ENCODE results near the gene FOXN1.

Gene FOXN1

DNA sequence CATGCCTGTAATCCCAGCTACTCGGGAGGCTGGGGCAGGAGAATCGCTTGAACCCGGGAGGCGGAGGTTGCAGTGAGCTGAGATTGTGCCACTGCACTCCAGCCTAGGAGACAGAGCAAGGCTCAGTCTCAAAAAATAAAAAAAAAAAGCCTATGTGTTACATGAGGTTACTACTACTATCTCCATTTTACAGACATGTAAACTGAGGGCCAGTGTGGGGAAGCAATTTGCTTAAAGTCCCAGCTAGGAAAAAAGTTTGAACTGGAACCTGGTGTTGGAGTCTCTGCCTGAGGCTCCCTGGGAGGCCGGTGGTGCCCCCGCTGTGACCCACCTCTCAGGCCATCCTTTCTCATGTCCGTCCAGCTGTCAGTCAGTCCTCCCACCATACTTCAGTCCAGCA is 28.2 kb upstream of the FOXN1 start:
- DNase-seq (ENCODE audit: low read depth), result no peak

DNA sequence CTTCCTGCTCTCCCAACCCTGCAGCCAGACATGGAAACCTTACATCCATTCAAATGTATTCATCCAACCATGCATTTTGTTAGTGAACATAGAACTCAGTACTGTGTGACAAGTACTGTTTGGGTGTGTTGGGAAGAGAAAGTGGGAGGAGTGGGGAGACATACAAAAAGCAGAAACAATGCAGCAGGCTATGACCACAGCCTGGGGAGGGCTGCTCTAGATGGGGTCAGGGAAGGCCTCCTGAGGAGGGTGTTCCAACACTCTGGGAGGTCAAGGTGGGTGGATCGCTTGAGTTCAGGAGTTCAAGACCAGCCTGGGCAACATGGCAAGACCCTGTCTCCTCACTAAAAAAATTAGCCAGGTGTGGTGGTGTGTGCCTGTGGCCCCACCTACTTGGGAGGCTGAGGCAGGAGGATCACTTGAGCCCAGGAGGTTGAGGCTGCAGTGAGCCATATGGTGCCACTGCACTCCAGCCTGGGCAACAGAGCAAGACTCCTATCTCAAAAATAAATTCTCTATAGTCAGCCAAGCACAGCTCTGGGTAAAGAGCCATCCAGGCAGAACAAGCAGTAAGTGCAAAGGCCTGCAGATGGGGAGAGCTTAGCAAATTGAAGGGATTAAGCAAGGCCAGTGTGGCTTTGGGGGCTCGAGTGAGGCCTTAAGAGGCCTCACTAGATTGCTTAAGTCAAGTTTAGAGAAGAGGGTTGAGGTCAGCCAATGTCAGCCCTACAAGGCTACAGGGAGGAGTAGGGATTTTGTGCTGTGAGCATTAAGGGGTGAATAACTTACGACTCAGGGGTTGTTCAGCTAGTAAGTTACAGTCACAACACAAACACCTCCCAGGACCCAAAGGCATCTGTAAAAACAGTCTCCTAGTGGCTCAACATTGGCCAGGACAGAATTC is 27.2 kb upstream of the FOXN1 start:
- DNase-seq (ENCODE audit: low read depth), result no peak

DNA sequence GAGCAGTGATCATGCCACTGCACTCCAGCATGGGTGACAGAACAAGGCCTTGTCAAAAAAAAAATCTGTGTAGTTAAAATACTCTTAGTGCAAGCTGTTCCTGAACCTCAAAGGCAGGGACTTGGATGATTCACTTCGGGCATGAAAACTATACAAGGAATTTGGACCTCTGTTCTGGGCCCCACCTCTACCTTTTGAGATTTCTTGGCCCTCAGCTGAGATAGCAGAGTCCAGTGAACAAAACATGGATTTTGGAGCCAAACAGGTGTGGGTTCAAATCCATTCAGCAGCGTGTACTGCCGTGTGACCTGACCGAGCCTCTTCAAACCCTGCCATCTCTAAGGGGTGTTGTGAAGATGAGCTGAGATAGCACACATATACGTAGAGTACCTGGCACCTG is 25.9 kb upstream of the FOXN1 start:
- DNase-seq (ENCODE audit: low read depth), result no peak

DNA sequence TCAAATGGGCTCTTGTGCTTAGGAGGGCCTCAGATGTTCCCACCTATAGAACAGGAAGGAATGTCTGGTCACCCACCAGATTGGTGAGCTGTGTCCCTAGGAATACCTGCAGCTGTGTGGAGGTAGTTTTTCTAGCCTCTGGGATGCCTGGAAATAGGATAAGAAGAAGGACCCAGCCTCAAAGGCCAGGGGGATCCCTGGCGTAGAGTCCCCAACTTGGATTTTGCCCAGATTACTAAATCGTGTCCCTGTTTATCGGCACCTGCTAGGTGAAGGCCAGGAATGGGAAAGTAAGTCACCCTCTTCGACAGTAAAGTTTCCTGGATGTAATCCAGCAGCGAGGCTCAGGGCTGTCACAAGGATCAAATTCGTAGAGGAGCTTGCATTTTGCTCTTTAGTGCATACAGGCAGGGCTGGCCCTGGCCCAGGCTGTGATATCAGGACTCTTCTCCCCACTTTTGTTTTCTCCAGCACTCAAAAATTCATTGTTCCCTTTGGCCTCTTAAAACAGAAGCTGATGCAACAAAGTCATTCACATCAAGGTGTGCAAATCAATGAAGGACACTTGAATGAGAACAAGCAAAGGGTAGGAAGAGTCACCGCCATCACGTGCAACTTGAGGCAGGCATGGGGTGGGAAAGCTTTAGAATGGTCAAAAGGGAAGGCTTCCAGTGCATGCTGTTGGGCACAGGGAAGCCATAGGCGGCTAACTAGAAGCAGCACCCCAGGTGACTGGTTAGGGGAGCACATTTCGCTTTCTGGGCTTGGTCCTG is 25.2 kb upstream of the FOXN1 start:
- no peak for DNase-seq (ENCODE audit: low read depth)

DNA sequence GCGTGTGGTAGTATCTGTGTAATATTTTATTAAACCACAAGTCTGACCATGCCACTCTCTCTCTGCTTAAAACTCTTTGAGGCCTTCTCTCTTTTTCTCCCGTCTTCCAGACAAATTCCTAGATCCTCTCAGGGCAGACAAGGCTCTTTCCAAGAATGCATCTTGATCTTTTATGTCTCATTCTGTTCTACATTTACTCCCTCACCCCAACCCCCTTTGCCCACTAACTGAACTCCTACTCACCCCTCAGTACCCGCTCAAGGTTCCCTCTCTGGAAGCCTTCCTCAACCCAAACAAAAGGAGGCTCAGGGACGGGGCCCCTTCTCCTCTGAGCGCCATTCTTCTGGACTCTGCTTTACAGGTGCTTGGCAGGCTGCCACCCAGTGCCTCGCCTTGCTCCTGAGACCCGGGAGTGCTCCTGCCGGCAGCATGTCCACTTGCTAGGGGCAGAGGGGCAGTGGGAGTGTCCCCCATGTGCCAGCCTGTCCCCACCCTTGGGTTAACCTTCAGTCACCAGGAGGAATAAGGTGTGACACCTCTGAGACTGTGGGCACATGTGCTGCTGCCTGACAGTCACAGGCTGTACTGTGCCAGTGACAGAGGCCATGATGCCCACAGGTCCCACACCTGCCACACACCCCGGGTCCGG is 23.5 kb upstream of the FOXN1 start:
- DNase-seq (ENCODE audit: low read depth), result no peak

DNA sequence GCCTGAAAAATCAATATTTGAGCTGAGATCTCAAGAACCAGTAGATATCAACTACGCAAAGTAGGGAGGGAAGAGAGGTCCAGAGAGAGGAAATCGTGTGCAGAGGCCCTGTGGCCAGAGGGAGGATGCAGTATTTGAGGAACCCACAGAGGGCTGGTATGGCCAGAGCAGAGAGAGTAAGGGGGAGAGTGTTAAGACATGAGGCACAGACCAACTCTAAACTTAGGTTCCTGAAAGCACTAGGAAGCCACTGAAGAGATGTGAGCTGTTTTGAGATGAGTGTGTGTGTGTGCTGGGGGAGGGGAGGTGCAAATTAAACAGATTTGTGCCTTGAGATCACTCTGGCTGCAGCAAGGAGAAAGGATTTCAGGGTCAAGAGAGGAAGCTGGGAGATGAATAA is 21.9 kb upstream of the FOXN1 start:
- DNase-seq (ENCODE audit: low read depth), result no peak

DNA sequence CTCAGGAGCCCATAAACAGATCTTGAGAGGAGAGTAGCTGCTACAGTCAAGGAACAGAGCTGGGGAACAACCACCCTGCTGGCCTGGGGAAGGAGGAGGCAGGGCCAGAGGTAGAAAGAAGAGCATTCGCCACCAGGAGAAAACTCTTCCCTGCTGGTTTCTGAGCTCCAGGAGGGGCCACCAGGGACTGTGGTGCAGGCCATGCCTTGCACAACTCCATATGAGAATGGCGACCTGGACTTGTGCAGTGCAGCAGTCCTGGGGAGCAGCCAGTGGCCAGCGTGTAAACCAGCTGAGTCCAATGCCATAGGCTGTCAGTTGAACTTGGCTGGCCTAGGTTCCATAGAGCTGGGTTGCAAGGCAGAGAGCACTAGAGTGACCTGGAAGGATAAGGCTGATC is 21.1 kb upstream of the FOXN1 start:
- no peak for DNase-seq (ENCODE audit: low read depth)

DNA sequence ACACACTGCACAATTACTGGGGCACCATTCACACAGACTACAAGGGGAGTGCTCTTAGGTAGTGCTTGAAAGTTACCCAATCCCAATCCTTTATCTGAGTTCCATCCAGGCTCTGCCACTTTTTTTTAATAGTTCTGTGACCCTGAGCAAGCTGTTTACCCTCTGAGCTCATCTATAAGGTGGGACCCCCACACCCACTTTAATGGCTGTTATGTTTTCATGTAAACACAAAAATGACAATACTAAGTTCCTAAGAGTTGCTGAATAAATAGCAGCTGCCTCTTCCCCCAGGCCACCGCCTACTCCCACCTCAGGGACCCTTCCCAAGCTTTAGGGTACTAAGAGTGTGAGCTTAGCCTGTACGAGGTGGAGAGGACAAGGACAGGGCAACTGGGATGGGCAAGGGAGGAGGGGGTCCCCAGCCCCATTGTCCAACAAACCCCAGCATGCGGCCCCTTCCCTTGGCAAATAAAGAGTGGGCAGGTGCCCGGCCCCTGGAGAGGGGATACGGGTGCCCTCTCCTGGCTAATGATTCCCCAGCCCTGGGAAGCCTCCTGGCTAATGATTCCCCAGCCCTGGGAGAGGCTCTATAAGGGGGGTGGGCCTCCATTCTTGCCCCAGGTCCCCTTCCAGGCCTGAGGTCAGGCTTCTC is 18.1 kb upstream of the FOXN1 start:
- no peak for DNase-seq (ENCODE audit: low read depth)

DNA sequence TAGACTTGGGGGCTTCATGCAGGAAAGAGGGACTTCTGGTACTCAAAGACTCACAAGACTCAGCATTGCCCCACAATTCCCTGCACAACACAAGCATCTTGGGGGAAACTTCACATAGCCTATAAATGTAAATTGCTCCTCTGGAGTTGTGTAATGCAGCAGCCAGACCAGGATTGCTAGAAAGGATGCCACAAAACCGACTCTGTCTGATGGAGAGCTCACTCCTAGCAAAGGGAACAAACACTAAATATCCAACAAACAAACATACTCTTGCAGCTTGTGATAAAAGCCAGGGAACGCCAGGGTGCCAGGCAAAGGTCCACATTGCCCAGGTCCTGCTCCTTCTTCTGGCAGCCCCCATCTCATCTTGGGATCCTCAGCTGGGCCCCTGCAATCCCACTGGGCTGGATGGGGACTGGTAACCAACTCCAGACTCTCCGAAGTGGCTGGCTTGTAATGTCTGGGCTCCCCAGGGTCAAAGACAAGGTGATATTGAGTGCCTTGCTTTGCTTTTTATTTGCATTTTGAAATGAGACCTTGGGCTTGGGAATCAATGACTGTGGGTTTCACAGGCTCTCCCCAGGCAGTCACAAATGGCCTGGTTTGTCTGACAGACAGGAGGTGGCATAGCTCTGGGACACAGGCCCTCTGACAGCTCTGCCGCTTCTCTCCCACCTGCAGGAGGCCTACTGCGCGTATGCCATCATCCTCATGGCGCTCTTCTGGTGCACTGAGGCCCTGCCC is 17.4 kb upstream of the FOXN1 start:
- DNase-seq (ENCODE audit: low read depth), result no peak

DNA sequence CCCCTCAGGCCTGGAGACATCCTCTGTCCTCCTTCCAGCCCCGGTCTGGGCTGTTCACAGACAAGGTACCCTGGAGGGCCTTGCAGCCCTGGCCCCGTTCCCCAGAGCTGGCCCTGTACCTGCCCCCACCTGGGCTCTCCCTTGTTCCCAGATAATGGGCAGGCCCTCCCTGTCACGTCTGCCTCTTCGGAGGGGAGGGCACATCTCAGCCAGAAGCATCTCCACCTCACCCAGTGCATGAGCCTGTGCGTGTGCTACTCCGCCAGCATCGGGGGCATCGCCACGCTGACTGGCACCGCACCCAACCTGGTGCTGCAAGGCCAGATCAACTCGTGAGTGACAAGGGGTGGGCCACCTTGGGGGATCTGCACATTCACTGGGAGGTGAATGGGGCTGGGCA is 14.9 kb upstream of the FOXN1 start:
- DNase-seq (ENCODE audit: low read depth), result no peak

DNA sequence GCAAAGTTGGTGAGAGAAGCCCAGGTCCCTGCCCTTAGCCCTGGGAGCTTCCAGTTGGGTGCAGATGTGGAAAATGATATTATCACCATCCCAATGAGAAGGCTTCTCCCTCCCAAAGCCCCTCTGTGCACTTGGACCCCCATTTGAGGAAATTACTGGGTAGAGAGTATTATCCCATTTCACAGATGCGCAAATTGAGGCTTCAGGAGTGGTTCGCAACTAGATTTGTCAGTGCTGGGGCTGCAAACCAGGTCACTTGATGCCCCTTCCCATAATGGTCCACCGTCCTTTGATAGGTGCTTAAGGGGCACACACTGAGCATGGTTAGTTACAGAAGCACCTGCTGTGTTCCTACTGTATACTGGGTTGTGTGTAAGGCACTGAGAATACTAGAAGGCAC is 14.3 kb upstream of the FOXN1 start:
- DNase-seq (ENCODE audit: low read depth), result no peak

DNA sequence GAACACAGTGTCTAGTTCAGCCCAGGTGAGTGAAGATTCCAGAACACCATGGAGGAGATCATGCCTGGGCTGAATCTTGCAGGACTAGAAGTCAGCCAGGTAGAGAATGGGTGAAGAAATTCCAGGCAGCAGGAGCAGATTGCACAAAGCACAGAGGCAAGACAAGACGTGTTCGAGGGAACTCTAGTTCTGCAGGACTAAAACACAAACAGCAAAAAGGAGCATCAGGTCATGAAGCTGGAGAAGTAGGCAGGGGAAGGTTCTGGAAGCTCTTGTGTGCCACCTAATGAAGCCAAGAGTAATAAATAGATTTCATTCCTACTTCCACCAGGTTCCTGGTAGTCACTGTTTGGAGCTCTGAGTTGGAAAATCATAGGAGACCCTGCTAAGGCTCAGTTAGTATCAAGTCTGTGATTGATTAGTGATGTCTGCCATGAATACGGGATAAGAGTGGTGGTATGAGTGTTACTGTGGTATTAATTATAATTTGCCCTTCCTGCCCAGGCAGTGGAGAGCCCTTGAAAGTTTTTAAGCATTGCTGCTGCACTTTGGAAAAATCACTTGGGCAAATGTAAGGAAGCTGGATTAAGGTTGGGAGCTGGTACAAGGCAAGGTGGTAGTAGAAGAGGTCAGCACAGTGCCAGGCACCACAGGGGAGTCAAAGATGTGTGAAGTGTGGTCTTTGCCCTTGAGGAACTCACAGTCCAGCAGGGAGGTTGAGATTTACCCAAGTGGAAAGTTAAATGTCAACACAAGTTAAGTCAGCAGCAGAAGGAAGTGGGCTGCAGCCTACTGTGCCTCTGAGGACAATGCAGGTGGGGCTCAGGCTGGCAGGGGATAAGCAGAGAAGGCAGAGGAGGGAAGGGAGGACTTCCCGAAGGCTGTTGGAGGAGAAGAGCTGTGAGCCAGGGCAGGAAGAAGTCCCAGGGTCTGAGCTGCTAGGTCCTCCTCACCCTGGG is 13.5 kb upstream of the FOXN1 start:
- DNase-seq (ENCODE audit: low read depth), result no peak

DNA sequence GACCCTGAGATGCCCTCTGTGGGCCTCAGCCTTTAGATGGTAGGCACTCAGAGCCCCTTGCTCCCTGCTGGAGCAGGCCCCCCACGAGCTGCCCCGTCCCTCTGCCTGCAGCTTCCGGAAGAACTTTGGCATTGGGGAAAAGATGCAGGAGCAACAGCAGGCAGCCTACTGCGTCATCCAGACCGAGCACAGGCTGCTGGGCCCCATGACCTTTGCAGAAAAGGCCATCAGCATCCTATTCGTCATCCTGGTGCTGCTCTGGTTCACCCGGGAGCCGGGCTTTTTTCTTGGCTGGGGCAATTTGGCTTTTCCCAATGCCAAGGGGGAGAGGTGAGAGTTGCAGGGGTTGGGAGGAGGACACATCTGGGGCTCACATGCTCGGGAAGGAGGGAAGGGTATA is 12.7 kb upstream of the FOXN1 start:
- DNase-seq (ENCODE audit: low read depth), result no peak

DNA sequence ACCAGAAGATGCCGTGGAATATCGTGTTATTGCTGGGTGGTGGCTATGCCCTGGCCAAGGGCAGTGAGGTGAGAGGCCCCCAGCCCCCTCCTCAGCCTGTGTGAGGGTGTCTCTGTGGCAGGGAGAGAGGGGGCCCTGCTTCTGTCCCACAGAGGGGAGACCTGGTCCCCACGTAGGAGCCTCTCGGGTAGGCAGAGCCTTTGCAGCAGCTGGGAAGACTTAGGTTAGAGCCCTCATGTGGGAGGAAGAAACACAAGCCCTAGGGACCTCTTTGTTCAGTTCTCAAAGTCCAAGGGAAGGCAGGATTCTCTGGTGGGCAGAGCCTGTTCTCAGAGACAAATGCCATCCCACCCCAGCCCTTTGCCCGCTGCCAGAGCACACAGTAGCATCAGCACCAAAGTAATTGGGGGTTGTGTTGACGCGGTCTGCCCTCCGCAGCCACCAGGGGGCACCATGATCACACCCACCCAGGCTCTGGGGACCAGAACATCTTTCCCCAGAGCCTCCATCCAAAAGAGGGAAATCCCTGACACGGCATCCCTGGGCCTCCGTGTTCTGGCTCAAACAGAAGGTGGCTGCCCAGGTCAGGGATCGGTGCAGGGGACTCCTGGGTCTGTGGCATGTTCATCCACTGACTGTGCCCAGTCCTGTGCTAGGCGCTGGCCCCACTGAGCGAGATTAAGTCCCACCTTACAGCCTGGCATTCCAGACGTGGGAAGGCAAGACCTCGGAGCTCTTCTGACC is 11.5 kb upstream of the FOXN1 start:
- DNase-seq (ENCODE audit: low read depth), result peak; percentile 66

DNA sequence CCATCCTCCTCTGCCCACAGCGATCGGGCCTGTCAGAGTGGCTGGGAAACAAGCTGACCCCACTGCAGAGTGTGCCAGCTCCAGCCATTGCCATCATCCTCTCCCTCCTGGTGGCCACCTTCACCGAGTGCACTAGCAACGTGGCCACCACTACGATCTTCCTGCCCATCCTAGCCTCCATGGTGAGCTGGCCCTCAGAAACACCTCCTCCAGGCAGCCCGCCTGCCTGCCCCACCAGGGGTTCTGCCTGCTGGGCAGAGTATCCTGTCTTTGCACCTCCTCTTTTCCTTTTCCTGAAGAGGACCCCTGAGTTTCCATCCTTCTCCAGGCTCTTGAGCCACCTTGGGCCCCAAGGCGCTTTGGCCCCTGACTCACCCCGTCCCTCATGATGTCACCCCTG is 10.5 kb upstream of the FOXN1 start:
- no peak for DNase-seq (ENCODE audit: low read depth)

DNA sequence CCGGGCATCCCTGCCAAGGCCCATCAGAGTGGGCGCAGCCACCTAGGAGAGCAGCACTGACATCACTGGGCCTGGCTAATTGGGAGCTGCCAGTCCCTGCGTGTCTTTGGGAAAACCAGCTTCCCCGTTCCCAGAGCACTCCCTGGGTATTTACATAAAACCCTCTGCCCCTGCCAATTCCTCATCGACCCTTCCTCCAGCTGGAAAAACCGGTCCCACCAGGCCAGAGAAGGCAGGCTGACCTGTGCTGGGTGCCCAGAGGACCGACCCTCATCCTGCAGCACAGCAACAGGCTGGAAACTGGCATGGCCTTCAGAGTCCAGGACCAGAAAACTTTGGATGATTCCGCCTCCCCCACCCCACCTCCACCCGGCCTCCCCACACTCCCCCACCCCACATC is 8.2 kb upstream of the FOXN1 start:
- no peak for DNase-seq (ENCODE audit: low read depth)

DNA sequence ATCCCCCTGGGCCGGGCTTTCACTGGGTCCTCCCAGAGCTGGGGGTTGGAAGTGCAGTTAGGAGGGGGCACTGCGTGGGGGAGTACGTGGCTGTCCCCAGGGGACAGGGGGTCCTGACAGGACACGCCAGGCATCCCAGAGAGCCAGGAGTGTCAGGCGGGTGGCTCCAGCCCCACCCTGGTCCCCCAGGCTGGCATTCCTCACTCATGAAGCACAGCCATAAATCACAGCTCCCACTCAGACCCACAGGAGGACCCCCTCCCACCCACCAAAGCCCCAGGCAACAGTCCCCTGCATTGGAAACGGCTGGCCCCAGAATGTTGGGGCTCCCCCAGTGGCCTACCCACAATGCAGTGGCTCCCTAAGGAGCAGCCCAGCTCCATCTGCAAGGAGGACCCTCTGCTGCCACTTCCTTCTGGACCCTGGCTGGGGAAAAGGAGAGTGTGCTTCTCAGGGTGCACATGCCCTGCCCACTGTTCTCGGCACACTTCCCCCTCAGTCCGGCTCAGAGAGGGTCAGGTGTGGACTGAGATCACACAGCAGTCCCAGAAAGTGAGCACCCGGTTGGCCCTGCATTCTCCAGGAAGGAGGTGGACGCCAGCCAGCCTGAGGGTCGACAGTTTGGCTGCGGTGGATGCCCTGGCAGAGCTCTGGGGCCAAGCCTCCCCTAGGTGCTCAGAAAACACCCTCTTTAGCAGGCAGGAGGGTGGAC is 7.3 kb upstream of the FOXN1 start:
- no peak for DNase-seq (ENCODE audit: low read depth)

DNA sequence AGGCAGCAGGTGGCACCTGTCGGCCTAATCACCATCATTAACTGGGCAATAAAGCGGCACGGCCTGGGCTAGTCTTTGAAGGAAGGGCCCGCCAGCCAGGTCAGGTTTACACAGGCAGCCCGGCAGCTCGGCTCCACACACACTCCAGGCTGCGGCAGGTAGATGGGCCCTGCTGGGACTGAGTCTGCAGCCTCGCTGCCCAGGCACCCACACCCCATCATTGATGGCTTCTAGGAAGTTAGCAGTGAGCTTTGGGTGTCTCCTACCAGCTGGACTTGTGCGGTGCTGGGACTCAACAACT is 6.8 kb upstream of the FOXN1 start:
- DNase-seq (ENCODE audit: low read depth), result no peak

DNA sequence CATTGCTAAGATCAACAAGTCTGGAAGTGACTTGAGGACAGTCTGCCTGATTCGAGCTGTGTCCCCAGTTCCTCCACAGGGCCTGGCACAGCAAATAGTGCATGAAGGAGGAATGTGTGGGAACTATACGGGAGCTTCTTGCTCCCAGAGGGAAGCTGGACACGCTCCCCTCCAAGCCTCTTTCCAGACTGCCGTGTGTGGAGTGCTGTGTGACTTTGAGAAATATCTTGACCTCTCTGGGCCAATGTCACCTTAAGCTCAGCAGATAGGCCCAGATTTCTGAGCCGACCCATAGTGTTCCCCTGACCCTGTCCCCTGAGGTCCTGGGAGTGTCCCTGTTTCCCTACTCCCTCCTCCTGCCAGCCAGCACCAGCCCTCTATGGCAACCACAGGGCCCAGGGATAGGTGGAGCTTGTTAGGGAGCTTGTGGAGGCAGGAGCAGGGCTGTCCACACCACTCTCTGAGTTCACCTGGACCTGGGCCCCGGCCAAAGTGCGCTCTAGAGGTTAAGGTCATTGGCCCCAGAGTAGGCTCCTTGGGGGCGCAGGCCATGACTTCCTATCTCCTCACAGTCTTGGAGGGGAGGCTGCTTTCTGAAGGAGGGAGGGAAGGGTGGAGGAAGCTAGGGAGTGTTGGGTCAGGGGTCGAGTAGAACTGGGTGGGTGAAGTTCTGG is 6.3 kb upstream of the FOXN1 start:
- no peak for DNase-seq (ENCODE audit: low read depth)
